Suprapubic skin (tissue), 4 donors: ENCODE results near the gene ANKRD33.

Experiments used
- POLR2A ChIP-seq, 2 donors: fragments of 450-650 bp; IDR thresholded peaks; one replicate each; pipeline ENCODE4 v1.6.1; 2017; ENCODE audit warnings: antibody characterized with exemption in 2 of 2, mild to moderate bottlenecking in 2 of 2, moderate library complexity in 2 of 2
- POLR2AphosphoS5 ChIP-seq, 3 donors: sonication (generic); formaldehyde crosslinking; IDR thresholded peaks; one replicate each; pipeline ENCODE4 v1.6.1; 2017; ENCODE audit warnings: antibody characterized with exemption in 3 of 3
- TF ChIP-seq, protein P1 (sequence below), 2 donors: fragments of 200-600 bp in 1 of 2; fragments of 450-650 bp in 1 of 2; sonication (generic) in 1 of 2; IDR thresholded peaks; one replicate each; pipeline ENCODE4 v1.5.1; 2016 to 2019; ENCODE audit warnings: antibody characterized with exemption in 2 of 2, mild to moderate bottlenecking in 1 of 2, moderate library complexity in 1 of 2

DNA sequence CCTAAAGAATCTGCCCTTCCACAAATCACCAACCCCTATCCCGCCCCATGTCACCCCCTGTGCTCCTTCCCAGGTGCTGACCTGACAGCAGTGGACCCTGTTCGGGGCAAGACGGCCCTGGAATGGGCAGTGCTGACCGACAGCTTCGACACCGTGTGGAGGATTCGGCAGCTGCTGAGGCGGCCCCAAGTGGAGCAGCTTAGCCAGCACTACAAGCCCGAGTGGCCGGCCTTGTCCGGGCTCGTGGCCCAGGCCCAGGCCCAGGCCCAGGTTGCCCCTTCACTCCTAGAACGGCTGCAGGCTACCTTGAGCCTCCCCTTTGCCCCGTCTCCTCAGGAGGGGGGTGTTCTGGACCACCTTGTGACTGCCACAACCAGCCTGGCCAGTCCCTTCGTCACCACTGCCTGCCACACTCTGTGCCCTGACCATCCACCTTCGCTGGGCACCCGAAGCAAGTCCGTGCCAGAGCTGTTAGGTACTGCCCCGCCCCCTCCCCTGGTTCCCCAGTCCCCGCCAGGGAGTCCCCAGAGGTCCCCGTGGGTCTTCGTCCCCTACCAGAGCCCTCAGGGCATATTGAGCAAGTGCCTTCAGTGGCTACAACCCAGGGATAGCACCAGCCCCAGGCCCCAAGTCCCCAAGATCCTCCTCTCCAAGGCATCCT lies 2.7 kb downstream of the ANKRD33 start:
- TF ChIP-seq POLR2A (IDR thresholded peaks at IDR 0.05), result no peak
- TF ChIP-seq, protein P1, sequence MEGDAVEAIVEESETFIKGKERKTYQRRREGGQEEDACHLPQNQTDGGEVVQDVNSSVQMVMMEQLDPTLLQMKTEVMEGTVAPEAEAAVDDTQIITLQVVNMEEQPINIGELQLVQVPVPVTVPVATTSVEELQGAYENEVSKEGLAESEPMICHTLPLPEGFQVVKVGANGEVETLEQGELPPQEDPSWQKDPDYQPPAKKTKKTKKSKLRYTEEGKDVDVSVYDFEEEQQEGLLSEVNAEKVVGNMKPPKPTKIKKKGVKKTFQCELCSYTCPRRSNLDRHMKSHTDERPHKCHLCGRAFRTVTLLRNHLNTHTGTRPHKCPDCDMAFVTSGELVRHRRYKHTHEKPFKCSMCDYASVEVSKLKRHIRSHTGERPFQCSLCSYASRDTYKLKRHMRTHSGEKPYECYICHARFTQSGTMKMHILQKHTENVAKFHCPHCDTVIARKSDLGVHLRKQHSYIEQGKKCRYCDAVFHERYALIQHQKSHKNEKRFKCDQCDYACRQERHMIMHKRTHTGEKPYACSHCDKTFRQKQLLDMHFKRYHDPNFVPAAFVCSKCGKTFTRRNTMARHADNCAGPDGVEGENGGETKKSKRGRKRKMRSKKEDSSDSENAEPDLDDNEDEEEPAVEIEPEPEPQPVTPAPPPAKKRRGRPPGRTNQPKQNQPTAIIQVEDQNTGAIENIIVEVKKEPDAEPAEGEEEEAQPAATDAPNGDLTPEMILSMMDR (IDR thresholded peaks at IDR 0.05), result no peak
- TF ChIP-seq POLR2AphosphoS5 (IDR thresholded peaks at IDR 0.05), result no peak
